Caco-2 (cell line): ENCODE results near the gene L1TD1. TPM values are rescaled to one million over a fixed set of nuclear protein-coding genes. Genes with fewer than 3 reads are reported as not detected.

ENCODE experiments used
- BruUV-seq: library from RNA; stranded (reverse); fragments of 400-500 nt; replicated peaks from 2 replicates; lab custom pipeline; 2021; lab: Mats Ljungman, UMichigan
- CTCF ChIA-PET: fragments of 300-600 bp; sonication (Branson Sonifier 250); formaldehyde crosslinking; loops from one replicate; lab custom pipeline; 2022; ENCODE audit warnings: antibody characterized with exemption; lab: Charles Lee
- POLR2A ChIA-PET: fragments of 300-600 bp; sonication (Branson Sonifier 250); formaldehyde crosslinking; loops from one replicate; lab custom pipeline; 2022; ENCODE audit warnings: antibody characterized with exemption; lab: Charles Lee
- DNase-seq, 2 experiments: peaks; one replicate each; pipeline versions ENCODE4 v3.0.0 to v3.0.0-alpha.2; 2020 to 2022
- H3K27me3 ChIP-seq: replicated peaks from 2 replicates; pipeline ENCODE4 v1.6.0; 2011; ENCODE audit warnings: low read length; ENCODE audit not compliant: control insufficient read depth, insufficient read depth
- H3K36me3 ChIP-seq: 2 replicates; pipeline ENCODE4 v1.5.1; 2011; ENCODE audit warnings: low read length; ENCODE audit not compliant: control insufficient read depth, insufficient read depth
- H3K4me1 ChIP-seq: fragments of 250-450 bp; sonication (Bioruptor Pico); 2 replicates; pipeline ENCODE4 v1.5.1; 2020; ENCODE audit warnings: mild to moderate bottlenecking
- H3K4me3 ChIP-seq: 2 replicates; pipeline ENCODE4 v1.5.1; 2011; ENCODE audit warnings: low read depth, mild to moderate bottlenecking, control low read depth, low read length
- H3K9me3 ChIP-seq: fragments of 250-450 bp; sonication (Bioruptor Pico); 2 replicates; pipeline ENCODE4 v1.5.1; 2020; ENCODE audit warnings: mild to moderate bottlenecking, moderate library complexity
- H3K27ac Mint-ChIP-seq: one replicate; pipeline ENCODE4 v1.8.0; 2022; ENCODE audit warnings: mixed read lengths; ENCODE audit not compliant: unreplicated experiment
- H3K27me3 Mint-ChIP-seq: one replicate; pipeline ENCODE4 v1.8.0; 2022; ENCODE audit warnings: mixed read lengths; ENCODE audit not compliant: insufficient read depth, unreplicated experiment
- H3K36me3 Mint-ChIP-seq: one replicate; pipeline ENCODE4 v1.8.0; 2022; ENCODE audit warnings: mild to moderate bottlenecking, mixed read lengths; ENCODE audit not compliant: insufficient read depth, unreplicated experiment
- H3K4me1 Mint-ChIP-seq: one replicate; pipeline ENCODE4 v1.8.0; 2022; ENCODE audit warnings: low read depth, mixed read lengths; ENCODE audit not compliant: unreplicated experiment
- H3K4me3 Mint-ChIP-seq: one replicate; pipeline ENCODE4 v1.8.0; 2022; ENCODE audit warnings: mild to moderate bottlenecking, moderate library complexity, mixed read lengths; ENCODE audit not compliant: unreplicated experiment
- H3K9me3 Mint-ChIP-seq: one replicate; pipeline ENCODE4 v1.8.0; 2022; ENCODE audit warnings: mixed read lengths; ENCODE audit not compliant: unreplicated experiment
- intact Hi-C: fragments of 100-400 bp; cut with micrococcal nuclease; formaldehyde crosslinking; loops from one replicate; pipeline ENCODE4 v1.10.0; 2022; ENCODE audit not compliant: unreplicated experiment
- total RNA-seq: library from RNA; stranded (reverse); gene quantifications from 2 replicates; pipeline ENCODE4 v1.2.3, GENCODE V29; 2022
- TF ChIP-seq, protein P1 (sequence below), 2 experiments: fragments of 200-600 bp in 1 of 2; IDR thresholded peaks; 1 replicate in 1 of 2; 2 replicates in 1 of 2; pipeline versions ENCODE4 v1.5.1 to v1.8.0; 2011 to 2022; ENCODE audit warnings: antibody characterized with exemption in 1 of 2, control low read depth in 1 of 2, inconsistent platforms in 1 of 2, low read depth in 1 of 2, low read length in 1 of 2, mild to moderate bottlenecking in 1 of 2, moderate library complexity in 1 of 2; ENCODE audit not compliant: insufficient read depth in 1 of 2, severe bottlenecking in 1 of 2, unreplicated experiment in 1 of 2

Gene L1TD1
- total RNA-seq, 1 experiment from 2014 or later: 0.29 TPM

DNA sequence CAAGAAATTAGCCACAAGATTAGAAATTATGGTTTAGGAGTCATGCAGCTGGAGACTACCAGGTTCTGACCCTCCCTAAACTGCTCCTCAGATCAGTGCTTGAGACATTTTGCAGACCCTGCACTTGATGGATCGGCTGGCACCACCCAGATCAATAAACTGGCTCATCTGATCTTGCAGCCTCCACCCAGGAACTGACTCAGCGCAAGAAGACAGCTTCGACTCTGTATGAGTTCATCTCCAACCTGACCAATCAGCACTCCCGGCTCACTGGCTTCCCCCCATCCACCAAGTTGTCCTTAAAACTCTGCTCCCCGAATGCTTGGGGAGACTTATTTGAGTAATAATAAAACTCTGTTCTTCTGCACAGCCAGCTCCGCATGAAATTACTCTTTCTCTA is 40.0 kb downstream of the L1TD1 start:
- Histone ChIP-seq H3K9me3 (no peaks in the 10 kb centered on the region), H3K27me3 (no peaks in the 10 kb centered on the region), H3K36me3 (no peaks in the 10 kb centered on the region), H3K4me1 (peaks cover 39% of the 10 kb centered on the region), H3K4me3 (no peak overlapping the region)
- intact Hi-C loops: loop anchor here (2.0 to 5.0 kb wide), 2 partner anchors 52 to 173 kb away; no protein-coding TSS in a partner anchor
- Mint-ChIP-seq H3K4me3 (no peak overlapping the region), H3K36me3 (peaks cover 42% of the 10 kb centered on the region), H3K27ac (no peak overlapping the region), H3K27me3 (no peaks in the 10 kb centered on the region), H3K4me1 (peaks cover 58% of the 10 kb centered on the region), H3K9me3 (no peaks in the 10 kb centered on the region)
- TF ChIP-seq, protein P1, sequence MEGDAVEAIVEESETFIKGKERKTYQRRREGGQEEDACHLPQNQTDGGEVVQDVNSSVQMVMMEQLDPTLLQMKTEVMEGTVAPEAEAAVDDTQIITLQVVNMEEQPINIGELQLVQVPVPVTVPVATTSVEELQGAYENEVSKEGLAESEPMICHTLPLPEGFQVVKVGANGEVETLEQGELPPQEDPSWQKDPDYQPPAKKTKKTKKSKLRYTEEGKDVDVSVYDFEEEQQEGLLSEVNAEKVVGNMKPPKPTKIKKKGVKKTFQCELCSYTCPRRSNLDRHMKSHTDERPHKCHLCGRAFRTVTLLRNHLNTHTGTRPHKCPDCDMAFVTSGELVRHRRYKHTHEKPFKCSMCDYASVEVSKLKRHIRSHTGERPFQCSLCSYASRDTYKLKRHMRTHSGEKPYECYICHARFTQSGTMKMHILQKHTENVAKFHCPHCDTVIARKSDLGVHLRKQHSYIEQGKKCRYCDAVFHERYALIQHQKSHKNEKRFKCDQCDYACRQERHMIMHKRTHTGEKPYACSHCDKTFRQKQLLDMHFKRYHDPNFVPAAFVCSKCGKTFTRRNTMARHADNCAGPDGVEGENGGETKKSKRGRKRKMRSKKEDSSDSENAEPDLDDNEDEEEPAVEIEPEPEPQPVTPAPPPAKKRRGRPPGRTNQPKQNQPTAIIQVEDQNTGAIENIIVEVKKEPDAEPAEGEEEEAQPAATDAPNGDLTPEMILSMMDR (IDR thresholded peaks at IDR 0.05; ENCODE audit: insufficient read depth in 1 of 2, low read depth in 1 of 2, low read length in 1 of 2, severe bottlenecking in 1 of 2, unreplicated experiment in 1 of 2): no peak
- DNase-seq: no peak
- POLR2A ChIA-PET: no interaction called here
- BruUV-seq: no TSS peak
- CTCF ChIA-PET: no interaction called here

GRCh38 chr1:62235576-62235975 is 40.9 kb downstream of the L1TD1 start:
- Mint-ChIP-seq H3K27ac (peak overlapping the region; percentile 51), H3K4me3 (no peak overlapping the region), H3K27me3 (no peaks in the 10 kb centered on the region), H3K9me3 (no peaks in the 10 kb centered on the region), H3K36me3 (peaks cover 40% of the 10 kb centered on the region), H3K4me1 (peaks cover 55% of the 10 kb centered on the region)
- H3K9me3 ChIP-seq: no peaks in the 10 kb centered on the region
- POLR2A ChIA-PET: no interaction called here
- no peaks in the 10 kb centered on the region for H3K27me3 ChIP-seq
- peaks cover 31% of the 10 kb centered on the region for H3K4me1 ChIP-seq
- no TSS peak for BruUV-seq
- TF ChIP-seq, protein P1 (IDR thresholded peaks at IDR 0.05; ENCODE audit: insufficient read depth in 1 of 2, low read depth in 1 of 2, low read length in 1 of 2, severe bottlenecking in 1 of 2, unreplicated experiment in 1 of 2): no peak
- no peaks in the 10 kb centered on the region for H3K36me3 ChIP-seq
- DNase-seq: no peak
- H3K4me3 ChIP-seq: no peak overlapping the region
- CTCF ChIA-PET: no interaction called here
- intact Hi-C loops: loop anchor here (2.0 to 5.0 kb wide), 2 partner anchors 51 to 172 kb away; no protein-coding TSS in a partner anchor

DNA sequence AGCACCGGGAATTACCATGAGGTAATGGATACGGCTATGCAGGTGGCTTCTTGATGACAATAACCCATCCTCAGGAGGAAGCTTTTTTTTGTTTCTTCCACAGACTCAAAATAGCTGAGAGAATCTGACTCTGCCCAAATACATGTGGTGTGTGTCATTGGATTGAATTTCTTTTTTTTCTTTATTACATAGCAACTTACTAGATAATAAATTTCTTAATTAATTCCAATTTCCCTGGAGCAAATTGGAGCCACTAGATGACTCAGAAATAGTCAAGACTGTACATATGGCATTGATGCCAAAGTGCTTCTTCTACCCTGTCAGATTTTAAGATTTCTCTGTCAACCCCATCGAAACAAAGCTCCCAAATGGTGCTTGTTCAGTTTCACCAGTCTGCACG is 42.7 kb downstream of the L1TD1 start:
- Mint-ChIP-seq H3K27ac (peak overlapping the region; percentile 88), H3K27me3 (no peaks in the 10 kb centered on the region), H3K4me1 (peaks cover 43% of the 10 kb centered on the region), H3K36me3 (peaks cover 37% of the 10 kb centered on the region), H3K4me3 (no peak overlapping the region), H3K9me3 (no peaks in the 10 kb centered on the region)
- intact Hi-C loops: loop anchor here (5.0 kb wide), 1 partner anchor 170 kb away; no protein-coding TSS in a partner anchor
- Histone ChIP-seq H3K4me3 (no peak overlapping the region), H3K4me1 (peaks cover 32% of the 10 kb centered on the region), H3K9me3 (no peaks in the 10 kb centered on the region), H3K27me3 (no peaks in the 10 kb centered on the region), H3K36me3 (no peaks in the 10 kb centered on the region)
- CTCF ChIA-PET: interaction anchor here (0.6 kb wide), 1 partner anchor 42 kb away, joined by 4 read pairs; no protein-coding TSS in a partner anchor
- TF ChIP-seq, protein P1 (IDR thresholded peaks at IDR 0.05; ENCODE audit: insufficient read depth in 1 of 2, low read depth in 1 of 2, low read length in 1 of 2, severe bottlenecking in 1 of 2, unreplicated experiment in 1 of 2): no peak
- DNase-seq: no peak
- POLR2A ChIA-PET: no interaction called here
- no TSS peak for BruUV-seq
